Esophagus muscularis mucosa (tissue), 4 donors: Measurements from ENCODE around the gene KPTN. TPM values are rescaled to one million over a fixed set of nuclear protein-coding genes. Genes with fewer than 3 reads are reported as not detected.
A peak's percentile ranks its signal among the peaks of the same experiment; 100 is the strongest.

Experiments used
- DNase-seq: peaks from one replicate; pipeline ENCODE4 v3.0.0-alpha.2; 2017; ENCODE audit errors: extremely low spot score
- H3K27ac ChIP-seq, 4 donors: fragments of 200-600 bp; sonication (generic); replicated peaks in 1 of 4; 1 replicate in 3 of 4; 2 replicates in 1 of 4; pipeline ENCODE4 v1.5.1; 2016 to 2019; ENCODE audit warnings: mild to moderate bottlenecking in 1 of 4
- H3K27me3 ChIP-seq, 4 donors: fragments of 200-600 bp; sonication (generic); one replicate each; pipeline versions ENCODE4 v1.5.1 to v1.6.0; 2016 to 2019
- H3K36me3 ChIP-seq, 4 donors: fragments of 200-600 bp; sonication (generic); one replicate each; pipeline ENCODE4 v1.5.1; 2016 to 2019
- H3K4me1 ChIP-seq, 4 donors: fragments of 200-600 bp; sonication (generic); one replicate each; pipeline ENCODE4 v1.5.1; 2016 to 2019
- H3K4me3 ChIP-seq, 4 donors: fragments of 200-600 bp; sonication (generic); 1 replicate in 2 of 4; 2 replicates in 2 of 4; pipeline ENCODE4 v1.5.1; 2016 to 2019; ENCODE audit warnings: mild to moderate bottlenecking in 4 of 4, moderate library complexity in 1 of 4
- H3K9me3 ChIP-seq, 4 donors: fragments of 200-600 bp; sonication (generic); 1 replicate in 3 of 4; 2 replicates in 1 of 4; pipeline ENCODE4 v1.5.1; 2016 to 2019
- CTCF ChIP-seq, 3 experiments: fragments of 200-600 bp in 2 of 3; fragments of 450-650 bp in 1 of 3; sonication (generic) in 2 of 3; IDR thresholded peaks; one replicate each; pipeline ENCODE4 v1.5.1; 2017 to 2019; ENCODE audit warnings: antibody characterized with exemption in 3 of 3, mild to moderate bottlenecking in 2 of 3, moderate library complexity in 1 of 3
- EP300 ChIP-seq: sonication (generic); formaldehyde crosslinking; IDR thresholded peaks from one replicate; pipeline ENCODE4 v1.6.1; 2017; ENCODE audit warnings: antibody characterized with exemption
- POLR2A ChIP-seq: fragments of 450-650 bp; IDR thresholded peaks from one replicate; pipeline ENCODE4 v1.6.1; 2017; ENCODE audit warnings: antibody characterized with exemption, moderate library complexity, mild to moderate bottlenecking, low read depth
- POLR2AphosphoS5 ChIP-seq, 2 donors: sonication (generic); formaldehyde crosslinking; IDR thresholded peaks; one replicate each; pipeline ENCODE4 v1.6.1; 2017; ENCODE audit warnings: antibody characterized with exemption in 2 of 2
- WGBS: methylation state at CpG from one replicate; pipeline ENCODE4 v1.1.5; 2018; 5-methylcytosine and 5-hydroxymethylcytosine counted together
- intact Hi-C: fragments of 100-400 bp; cut with DNase I; formaldehyde crosslinking; loops from one replicate; pipeline ENCODE4 v1.15.1; 2023
- total RNA-seq, 4 donors: library from RNA; depleted of rRNA; stranded (reverse); fragments of >200 nt; gene quantifications; one replicate each; pipeline versions ENCODE4 v1.1.0 to v1.2.1, GENCODE V29; 2016

The KPTN gene
- total RNA-seq, 4 donors from 2014 or later, result 2.3 to 9.4 (median 5.2) TPM

GRCh38 chr19:47518854-47519253 is 34.8 kb upstream of the KPTN start:
- no peaks in the 10 kb centered on the region for H3K9me3 ChIP-seq
- peaks cover 0 to 21% (median 0%) of the 10 kb centered on the region in 4 donors for H3K27me3 ChIP-seq
- no peak overlapping the region for H3K27ac ChIP-seq
- 80% methylated on average over 9 of the region's 9 CpGs for WGBS
- peaks cover 21 to 30% (median 26%) of the 10 kb centered on the region in 4 donors for H3K4me1 ChIP-seq
- no peak for DNase-seq
- H3K4me3 ChIP-seq, result no peak overlapping the region
- TF ChIP-seq EP300 (no peak), POLR2AphosphoS5 (IDR thresholded peaks at IDR 0.05) (no peak), CTCF (IDR thresholded peaks at IDR 0.05) (no peak), POLR2A (no peak)
- H3K36me3 ChIP-seq, result no peaks in the 10 kb centered on the region
- intact Hi-C loops, result loop anchor here (5.0 kb wide), 1 partner anchor 88 kb away; the partner anchor contains the start of gene BICRA

- no peak for DNase-seq
- Histone ChIP-seq H3K36me3 (no peaks in the 10 kb centered on the region), H3K4me3 (no peak overlapping the region), H3K27ac (no peak overlapping the region), H3K4me1 (peaks cover 24 to 38% (median 30%) of the 10 kb centered on the region in 4 donors), H3K27me3 (peaks cover 0 to 21% (median 0%) of the 10 kb centered on the region in 4 donors), H3K9me3 (no peaks in the 10 kb centered on the region)
- intact Hi-C loops, result loop anchor here (5.0 kb wide), 1 partner anchor 89 kb away; the partner anchor contains the start of gene BICRA
- TF ChIP-seq CTCF (IDR thresholded peaks at IDR 0.05) (no peak), POLR2AphosphoS5 (IDR thresholded peaks at IDR 0.05) (no peak), POLR2A (no peak), EP300 (no peak)
- 53% methylated on average over 4 of the region's 4 CpGs for WGBS
These were observed 34.1 kb upstream of the KPTN start for GRCh38 chr19:47518139-47518538.

- Histone ChIP-seq H3K36me3 (peaks cover 0 to 8% (median 0%) of the 10 kb centered on the region in 4 donors), H3K27me3 (no peaks in the 10 kb centered on the region), H3K9me3 (no peaks in the 10 kb centered on the region), H3K4me3 (peak within 1 kb of the TSS; percentile 70 to 99 (median 94)), H3K27ac (peak within 1 kb of the TSS; percentile 94 to 99 (median 98)), H3K4me1 (peaks cover 38 to 52% (median 51%) of the 10 kb centered on the region in 4 donors)
- DNase-seq, result peak; percentile 100
- intact Hi-C loops, result loop anchor here (2.0 to 5.0 kb wide), 2 partner anchors 92 to 184 kb away; partner anchors contain the start of gene BICRA
- WGBS, result under 1% methylated on average over 22 of the region's 78 CpGs
- peak; percentile 86 to 99 for TF ChIP-seq POLR2AphosphoS5 (IDR thresholded peaks at IDR 0.05)
- peak; percentile 97 for TF ChIP-seq POLR2A
- TF ChIP-seq EP300, result no peak
- TF ChIP-seq CTCF (IDR thresholded peaks at IDR 0.05), result no peak
These were observed 31.0 kb upstream of the KPTN start, which contains the start of gene NAPA for GRCh38 chr19:47514869-47515588. TSS of gene NAPA (minus strand) at chr19:47515063. CDS start at chr19:47514940, 123 bp downstream.

- peak overlapping the region; percentile 70 to 99 (median 94) for H3K4me3 ChIP-seq
- intact Hi-C loops, result loop anchor here (2.0 kb wide), 1 partner anchor 184 kb away; no protein-coding TSS in a partner anchor
- no peaks in the 10 kb centered on the region for H3K27me3 ChIP-seq
- H3K27ac ChIP-seq, result peak overlapping the region; percentile 94 to 99 (median 98)
- TF ChIP-seq POLR2AphosphoS5 (IDR thresholded peaks at IDR 0.05) (no peak), EP300 (no peak), CTCF (IDR thresholded peaks at IDR 0.05) (no peak), POLR2A (no peak)
- H3K36me3 ChIP-seq, result peaks cover 0 to 8% (median 0%) of the 10 kb centered on the region in 4 donors
- no peak for DNase-seq
- H3K4me1 ChIP-seq, result peaks cover 45 to 59% (median 58%) of the 10 kb centered on the region in 4 donors
- no peaks in the 10 kb centered on the region for H3K9me3 ChIP-seq
- under 1% methylated on average over 32 of the region's 40 CpGs for WGBS
These were observed 30.3 kb upstream of the KPTN start for GRCh38 chr19:47514151-47514868.
